ENCODE results near the gene DUSP3. TPM values are rescaled to one million over a fixed set of nuclear protein-coding genes. Genes with fewer than 3 reads are reported as not detected.
A peak's percentile ranks its signal among the peaks of the same experiment; 100 is the strongest.

Gene DUSP3
- total RNA-seq, 1 donor from 2014 or later = 293 TPM

DNA sequence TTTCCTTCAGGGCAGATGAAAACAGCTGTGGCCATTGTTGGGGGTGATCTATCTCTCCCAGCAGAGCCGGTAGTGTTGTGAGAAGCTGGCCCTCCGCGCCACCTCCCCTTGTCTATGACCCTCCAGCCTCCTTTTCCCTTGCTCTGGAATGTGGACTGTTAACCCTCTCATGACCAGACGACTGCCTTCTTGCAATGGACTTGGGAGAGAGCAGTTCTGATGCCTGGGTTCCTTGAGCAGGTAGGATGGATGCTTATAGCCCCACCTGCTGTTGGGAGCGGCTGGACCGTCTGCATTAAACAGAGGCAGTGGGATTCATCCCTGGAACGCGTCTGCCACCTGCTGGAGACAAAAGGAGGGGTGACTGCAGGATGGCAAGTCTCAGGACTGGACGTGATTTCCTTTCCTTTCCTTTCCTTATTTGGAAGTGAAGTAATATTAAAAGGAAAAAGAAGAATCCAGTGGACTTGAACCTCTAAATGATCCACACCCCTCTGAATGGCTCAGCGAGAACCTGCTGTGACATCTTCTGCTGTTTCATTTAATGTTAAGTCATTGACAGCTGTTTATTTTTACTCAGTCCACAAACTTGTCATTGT is 18.4 kb downstream of the DUSP3 start:
- H3K4me3 ChIP-seq = no peak overlapping the region
- H3K9me3 ChIP-seq (replicated peaks) = no peaks in the 10 kb centered on the region
- peaks cover 8% of the 10 kb centered on the region for H3K4me1 ChIP-seq
- peak; percentile 99 for TF ChIP-seq CTCF (IDR thresholded peaks at IDR 0.05; ENCODE audit: borderline replicate concordance)
- DNase-seq = peak; percentile 92
- intact Hi-C loops (cut with micrococcal nuclease) = no loop called here
- H3K27ac ChIP-seq (replicated peaks) = no peak overlapping the region
- H3K36me3 ChIP-seq = no peaks in the 10 kb centered on the region
- H3K27me3 ChIP-seq (ENCODE audit: low read depth) = peaks cover 36% of the 10 kb centered on the region

DNA sequence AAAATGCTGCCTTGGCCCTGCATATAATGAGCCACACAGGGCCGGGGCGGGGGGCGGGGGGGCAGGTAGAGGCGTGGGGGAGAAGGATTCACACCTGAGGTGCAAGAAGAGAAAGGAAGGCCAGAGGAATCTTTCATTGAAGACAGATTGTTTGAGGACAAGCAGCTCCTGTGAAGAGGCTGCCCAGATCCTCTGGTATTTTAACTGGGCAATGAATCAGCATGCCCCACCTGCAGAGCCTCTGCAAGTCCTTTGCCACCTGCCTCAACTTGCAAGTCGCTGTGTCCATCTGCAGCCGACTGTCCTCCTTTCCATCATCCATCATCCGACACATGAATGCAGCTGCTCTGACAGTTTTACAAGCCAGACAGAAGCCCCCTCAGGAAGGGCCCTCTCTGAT is 18.9 kb downstream of the DUSP3 start:
- DNase-seq = no peak
- H3K9me3 ChIP-seq (replicated peaks) = no peaks in the 10 kb centered on the region
- H3K4me1 ChIP-seq = peaks cover 13% of the 10 kb centered on the region
- TF ChIP-seq CTCF (IDR thresholded peaks at IDR 0.05; ENCODE audit: borderline replicate concordance) = no peak
- H3K27ac ChIP-seq (replicated peaks) = no peak overlapping the region
- no peaks in the 10 kb centered on the region for H3K36me3 ChIP-seq
- intact Hi-C loops (cut with micrococcal nuclease) = no loop called here
- H3K4me3 ChIP-seq = no peak overlapping the region
- peaks cover 41% of the 10 kb centered on the region for H3K27me3 ChIP-seq (ENCODE audit: low read depth)

- TF ChIP-seq CTCF (IDR thresholded peaks at IDR 0.05; ENCODE audit: borderline replicate concordance) = no peak
- Histone ChIP-seq H3K4me1 (peaks cover 13% of the 10 kb centered on the region), H3K9me3 (replicated peaks) (no peaks in the 10 kb centered on the region), H3K27me3 (ENCODE audit: low read depth) (peaks cover 46% of the 10 kb centered on the region), H3K36me3 (no peaks in the 10 kb centered on the region), H3K27ac (replicated peaks) (no peak within 1 kb of the TSS), H3K4me3 (no peak within 1 kb of the TSS)
- DNase-seq = no peak
- intact Hi-C loops (cut with micrococcal nuclease) = no loop called here
These were observed 20.1 kb downstream of the DUSP3 start, which contains the start of gene SOST for GRCh38 chr17:43758497-43759174. Gene SOST, minus strand, starts transcription at chr17:43758791. Its CDS starts 50 bp downstream, at chr17:43758741.

GRCh38 chr17:43758086-43758485 is 20.7 kb downstream of the DUSP3 start:
- Histone ChIP-seq H3K27me3 (ENCODE audit: low read depth) (peaks cover 46% of the 10 kb centered on the region), H3K27ac (replicated peaks) (no peak overlapping the region), H3K36me3 (no peaks in the 10 kb centered on the region), H3K4me1 (peaks cover 13% of the 10 kb centered on the region), H3K9me3 (replicated peaks) (no peaks in the 10 kb centered on the region), H3K4me3 (no peak overlapping the region)
- no peak for DNase-seq
- intact Hi-C loops (cut with micrococcal nuclease) = no loop called here
- no peak for TF ChIP-seq CTCF (IDR thresholded peaks at IDR 0.05; ENCODE audit: borderline replicate concordance)

GRCh38 chr17:43757171-43757660 is 21.6 kb downstream of the DUSP3 start:
- Histone ChIP-seq H3K36me3 (no peaks in the 10 kb centered on the region), H3K4me3 (no peak overlapping the region), H3K27me3 (ENCODE audit: low read depth) (peaks cover 46% of the 10 kb centered on the region), H3K9me3 (replicated peaks) (no peaks in the 10 kb centered on the region), H3K27ac (replicated peaks) (no peak overlapping the region), H3K4me1 (peaks cover 13% of the 10 kb centered on the region)
- intact Hi-C loops (cut with micrococcal nuclease) = no loop called here
- no peak for DNase-seq
- no peak for TF ChIP-seq CTCF (IDR thresholded peaks at IDR 0.05; ENCODE audit: borderline replicate concordance)
